Fibroblast of the conjunctiva (primary cell): ENCODE measurements around the gene TSBP1.
"Not testable (repeated sequence)": the region's sequence is repeated elsewhere in the genome, so short reads cannot be mapped to it uniquely, and the experiment has no call there.

Experiments
- DNase-seq: peaks from one replicate; pipeline ENCODE4 v3.0.0-alpha.2; 2010; ENCODE audit warnings: low read depth

Gene TSBP1

GRCh38 chr6:32288426-32288825, 83.3 kb downstream of the TSBP1 start:
- no peak for DNase-seq

GRCh38 chr6:32273801-32274577, 97.7 kb downstream of the TSBP1 start:
- not testable (repeated sequence) for DNase-seq

GRCh38 chr6:32271429-32271828, 100.3 kb downstream of the TSBP1 start:
- no peak for DNase-seq

GRCh38 chr6:32268459-32268858, 103.2 kb downstream of the TSBP1 start:
- not testable (repeated sequence) for DNase-seq

GRCh38 chr6:32267035-32267434, 104.7 kb downstream of the TSBP1 start:
- DNase-seq = no peak

DNA sequence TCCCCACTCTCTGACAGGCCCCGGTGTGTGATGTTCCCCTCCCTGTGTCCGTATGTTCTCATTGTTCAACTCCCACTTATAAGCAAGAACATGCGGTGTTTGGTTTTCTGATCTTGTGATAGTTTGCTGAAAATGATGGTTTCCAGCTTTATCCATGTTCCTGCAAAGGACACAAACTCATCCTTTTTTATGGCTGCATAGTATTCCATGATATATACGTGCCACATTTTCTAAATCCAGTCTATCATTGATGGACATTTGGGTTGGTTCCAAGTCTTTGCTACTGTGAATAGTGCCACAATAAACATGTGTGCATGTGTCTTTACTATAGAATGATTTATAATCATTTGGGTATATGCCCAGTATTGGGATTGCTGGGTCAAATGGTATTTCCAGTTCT, 114.4 kb downstream of the TSBP1 start:
- not testable (repeated sequence) for DNase-seq

DNA sequence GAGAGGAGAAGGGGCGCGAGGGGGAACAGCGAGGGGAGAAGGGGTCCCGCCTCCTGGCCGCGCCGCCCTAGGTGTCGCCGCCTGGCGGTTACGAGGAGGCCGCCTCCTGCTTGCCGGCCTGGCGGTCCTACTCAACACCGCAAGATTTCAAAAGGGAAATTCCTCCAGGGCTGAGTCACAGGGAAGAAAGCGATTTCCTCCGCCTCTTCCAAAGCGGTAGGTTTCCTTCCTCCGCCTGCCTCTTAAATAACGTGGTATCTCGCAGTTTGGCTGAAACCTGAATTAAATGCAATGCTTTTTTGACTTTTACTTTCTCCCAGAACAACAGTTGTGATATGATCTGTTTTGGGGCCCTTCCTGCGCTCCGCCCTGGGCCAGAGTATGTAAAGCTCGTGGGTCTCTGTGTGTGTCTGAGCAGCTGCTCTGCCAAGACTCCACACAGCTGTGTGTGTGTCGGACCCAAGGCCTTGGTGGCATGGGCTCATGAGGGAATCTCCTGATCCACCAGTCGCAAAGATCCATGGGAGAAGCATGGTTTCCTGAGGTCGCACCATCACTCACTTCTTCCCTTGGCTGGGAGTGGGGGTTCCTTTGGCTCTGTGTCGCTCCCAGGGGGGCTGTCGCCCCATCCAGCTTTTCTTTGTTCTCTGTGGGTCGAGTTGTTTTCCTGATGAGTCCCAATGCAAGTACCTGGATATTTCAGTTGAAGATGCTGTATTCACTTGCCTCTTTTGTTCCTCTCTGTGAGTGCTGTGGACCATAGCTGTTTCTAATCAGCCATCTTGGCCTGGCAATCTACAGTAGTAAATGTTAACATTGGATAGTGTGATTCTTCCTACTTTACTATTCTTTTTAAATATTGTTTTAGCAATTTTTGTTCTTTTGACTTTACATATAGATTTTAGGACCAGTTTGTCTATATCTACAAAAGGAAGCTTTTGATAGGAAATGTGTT, 116.2 kb downstream of the TSBP1 start:
- peak; percentile 82 for DNase-seq

- no peak for DNase-seq
Measured at GRCh38 chr6:32254761-32255198, 116.9 kb downstream of the TSBP1 start.

DNA sequence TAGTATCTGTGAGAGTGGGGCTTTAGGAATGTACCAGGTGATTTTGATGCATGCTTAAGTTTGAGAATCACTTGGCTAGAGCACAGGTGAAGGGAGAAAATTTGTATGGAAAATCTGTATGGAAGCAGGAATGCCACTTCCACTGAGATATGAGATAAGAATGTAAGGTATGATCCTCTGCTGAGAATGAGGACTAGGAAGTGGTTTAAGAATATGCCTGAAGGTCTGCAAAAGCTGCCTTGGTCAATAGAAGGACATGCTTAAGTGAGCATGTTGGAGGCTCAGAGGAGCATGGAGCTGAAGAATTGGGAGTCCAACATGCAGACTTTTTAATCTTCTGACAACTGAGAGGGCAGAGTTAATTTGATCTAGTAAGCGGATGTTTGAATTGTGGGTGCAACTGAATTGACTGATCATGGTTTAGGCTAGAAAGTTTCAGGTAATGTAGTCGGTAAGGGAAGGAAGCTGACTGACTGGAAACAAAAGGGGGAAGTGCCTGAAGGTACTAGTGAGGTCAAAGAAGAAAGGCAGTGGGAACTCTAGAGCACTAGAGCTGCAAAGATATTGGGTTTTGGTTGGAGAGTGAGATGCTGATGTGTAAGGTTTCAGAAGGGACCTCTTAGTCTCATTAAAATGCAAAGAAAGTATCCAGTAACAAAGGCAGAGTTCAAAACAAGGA, 119.2 kb downstream of the TSBP1 start:
- no peak for DNase-seq

GRCh38 chr6:32249262-32249661, 122.4 kb downstream of the TSBP1 start:
- DNase-seq = no peak

GRCh38 chr6:32247401-32247800, 124.3 kb downstream of the TSBP1 start:
- no peak for DNase-seq

DNA sequence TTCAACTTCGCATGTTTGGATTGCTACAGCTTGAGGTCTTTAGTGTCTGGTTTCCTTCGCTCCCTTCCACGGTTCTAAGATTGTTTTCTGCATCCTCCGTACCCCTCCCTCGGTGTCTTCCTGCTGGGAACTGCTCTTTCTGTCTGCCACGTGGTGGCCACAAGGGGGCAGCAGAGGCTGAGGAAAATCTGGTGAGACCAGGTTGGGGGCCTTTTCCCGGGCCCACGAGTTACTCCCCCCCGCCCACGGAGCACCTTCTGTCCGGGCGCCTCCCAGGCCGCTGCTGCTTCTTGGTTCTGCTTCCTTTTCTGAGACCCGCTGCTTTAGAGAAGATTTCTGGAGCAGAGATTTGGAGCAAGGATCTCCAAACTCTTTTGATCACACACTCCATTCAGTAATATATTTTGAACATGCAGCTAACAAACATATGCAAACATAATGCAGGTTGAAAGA, 126.7 kb downstream of the TSBP1 start:
- peak; percentile 69 for DNase-seq

DNA sequence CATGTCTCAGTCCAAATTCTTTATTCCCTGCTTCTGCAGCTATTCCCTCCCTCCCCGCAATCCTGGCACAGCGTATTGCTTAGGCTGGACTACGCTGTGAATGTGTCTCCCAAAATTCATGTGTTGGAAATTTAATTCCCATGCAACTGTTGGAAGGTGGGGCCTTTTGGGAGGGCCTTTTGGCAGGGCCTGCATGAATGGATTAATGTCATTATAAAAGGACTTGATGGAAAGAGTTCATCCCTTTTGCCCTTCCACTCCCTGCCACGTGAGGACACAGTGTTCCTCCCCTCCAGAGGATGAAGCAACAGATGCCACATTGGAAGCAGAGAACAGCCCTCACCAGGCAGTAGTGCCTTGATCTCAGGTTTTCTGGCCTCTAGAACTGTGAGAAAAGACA, 127.4 kb downstream of the TSBP1 start:
- no peak for DNase-seq
